Middle frontal gyrus (tissue), 1 donor: ENCODE data around the gene ICE2.

Experiments
- DNase-seq: peaks from one replicate; pipeline ENCODE4 v3.0.0-alpha.2; 2015; ENCODE audit warnings: low spot score; ENCODE audit errors: extremely low spot score

The ICE2 gene

GRCh38 chr15:60390231-60390630 is 88.7 kb downstream of the ICE2 start:
- DNase-seq: no peak

DNA sequence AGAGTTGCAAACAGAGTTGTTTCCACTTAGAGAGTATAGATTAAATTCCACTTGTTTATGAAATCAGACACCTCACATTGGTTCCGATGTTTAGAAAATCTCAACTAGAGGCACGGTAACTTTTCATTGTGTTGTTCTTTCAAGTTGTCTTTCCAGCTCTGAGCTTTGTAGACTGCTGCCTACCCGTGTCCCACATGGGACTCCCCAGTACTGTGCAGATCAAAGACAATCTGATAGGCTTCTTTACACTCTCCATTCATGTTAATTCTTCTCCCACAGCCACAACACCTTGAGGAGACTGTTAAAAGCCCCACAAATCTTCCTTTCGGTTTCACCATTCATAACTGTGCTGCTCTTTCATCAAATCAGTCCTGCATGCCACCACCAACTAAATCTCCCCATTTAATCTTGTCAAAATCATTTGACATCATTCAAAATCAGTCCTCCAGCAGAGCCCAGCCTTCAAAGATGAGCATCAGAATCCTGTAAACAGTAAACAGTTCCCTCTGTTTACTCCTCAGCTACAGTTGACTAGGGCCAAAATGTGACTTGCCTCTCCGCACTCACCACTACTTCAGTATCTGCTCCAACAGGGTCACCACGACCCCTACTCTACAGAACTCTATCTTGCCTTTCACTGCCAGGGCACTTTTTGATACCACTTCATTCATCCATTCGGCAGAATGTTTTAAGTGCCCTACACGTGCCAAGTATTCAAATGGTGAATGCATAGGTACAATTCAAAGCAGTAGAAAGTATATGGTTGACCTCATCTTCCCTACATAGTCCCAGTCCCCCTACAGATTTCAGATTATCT is 89.5 kb downstream of the ICE2 start:
- DNase-seq: no peak

- DNase-seq: no peak
Observed at GRCh38 chr15:60387321-60387720, 91.6 kb downstream of the ICE2 start.

- DNase-seq: no peak
Observed at GRCh38 chr15:60386615-60387014, 92.3 kb downstream of the ICE2 start.

- DNase-seq: no peak
Observed at GRCh38 chr15:60385620-60386552, 93.1 kb downstream of the ICE2 start.

- DNase-seq: no peak
Observed at GRCh38 chr15:60384526-60385126, 94.3 kb downstream of the ICE2 start.

- no peak for DNase-seq
Observed at GRCh38 chr15:60384053-60384452, 94.9 kb downstream of the ICE2 start.

DNA sequence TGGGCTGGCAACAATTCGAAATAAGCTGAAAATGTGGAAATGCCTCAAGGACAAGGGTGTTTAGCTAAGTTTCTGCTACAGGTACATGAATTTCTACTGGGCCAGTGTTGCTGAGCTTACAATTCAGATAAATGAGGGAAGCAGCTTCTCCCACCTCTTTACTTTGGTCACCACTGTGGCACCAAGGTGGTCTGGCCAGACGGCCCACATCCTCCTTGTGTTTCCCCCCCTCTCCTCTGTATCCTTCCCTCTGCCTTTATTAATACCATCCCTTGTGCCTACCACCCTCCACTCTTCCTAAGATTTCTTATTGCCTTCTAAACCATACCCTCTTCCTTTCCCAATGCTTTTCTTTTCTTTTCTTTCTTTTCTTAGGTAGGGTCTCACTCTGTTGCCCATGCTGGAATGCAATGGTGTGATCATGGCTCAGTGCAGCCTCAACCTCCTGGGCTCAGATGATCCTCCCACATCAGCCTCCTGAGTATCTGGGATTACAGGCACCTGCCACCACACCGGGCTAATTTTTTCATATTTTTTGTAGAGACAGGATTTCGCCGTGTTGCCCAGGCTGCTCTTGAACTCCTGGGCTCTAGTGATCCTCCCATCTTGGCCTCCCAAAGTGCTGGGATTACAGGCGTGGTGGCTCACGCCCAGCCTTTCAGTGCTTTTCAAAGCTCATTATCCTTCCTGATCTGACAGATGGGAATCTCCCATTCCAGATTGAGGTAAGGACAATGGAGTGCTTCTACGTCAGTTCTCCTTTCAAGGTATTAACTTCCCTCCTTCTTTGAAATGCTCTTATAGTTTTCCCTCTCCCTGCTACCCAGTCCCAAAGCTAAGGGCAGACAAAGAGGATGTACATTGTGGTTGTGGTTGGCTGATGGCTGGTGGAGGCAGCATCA is 95.9 kb downstream of the ICE2 start:
- no peak for DNase-seq

- DNase-seq: no peak
Observed at GRCh38 chr15:60381148-60381788, 97.7 kb downstream of the ICE2 start.

DNA sequence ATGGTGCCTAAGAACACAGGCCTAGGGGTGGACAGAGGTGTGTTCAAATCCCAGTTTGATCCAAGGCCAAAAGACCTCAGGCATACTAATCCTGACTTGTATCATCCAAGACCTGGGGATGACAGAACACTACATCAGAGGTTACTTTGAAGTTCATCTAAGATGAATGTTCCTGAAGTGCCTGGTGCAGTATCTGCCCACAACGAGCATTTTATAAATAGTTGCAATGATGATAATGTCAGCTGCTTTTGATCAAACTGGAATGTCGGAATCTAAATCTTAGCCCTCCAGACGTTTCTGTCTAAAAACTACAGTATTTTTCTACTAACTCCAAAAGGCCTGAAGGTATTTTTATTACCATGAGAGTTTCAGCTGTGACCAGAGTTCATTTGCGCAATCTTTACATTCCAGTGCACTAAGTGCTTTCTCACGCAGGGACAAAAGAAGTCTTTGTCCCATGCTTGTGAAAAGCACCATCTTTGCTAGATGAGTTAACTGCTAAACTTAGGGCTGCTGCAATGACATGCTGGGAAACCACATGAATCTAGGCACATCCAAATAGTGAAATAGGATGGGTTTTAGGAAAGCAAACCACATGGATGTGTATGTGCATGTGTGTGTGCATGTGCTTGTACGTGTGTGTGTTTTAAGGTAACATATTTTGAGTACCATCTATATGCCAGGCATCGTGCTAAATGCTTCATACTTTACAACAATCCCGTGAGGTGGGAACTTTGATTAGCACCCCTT is 99.2 kb downstream of the ICE2 start:
- DNase-seq: no peak

GRCh38 chr15:60379185-60379524 is 99.8 kb downstream of the ICE2 start:
- no peak for DNase-seq

DNA sequence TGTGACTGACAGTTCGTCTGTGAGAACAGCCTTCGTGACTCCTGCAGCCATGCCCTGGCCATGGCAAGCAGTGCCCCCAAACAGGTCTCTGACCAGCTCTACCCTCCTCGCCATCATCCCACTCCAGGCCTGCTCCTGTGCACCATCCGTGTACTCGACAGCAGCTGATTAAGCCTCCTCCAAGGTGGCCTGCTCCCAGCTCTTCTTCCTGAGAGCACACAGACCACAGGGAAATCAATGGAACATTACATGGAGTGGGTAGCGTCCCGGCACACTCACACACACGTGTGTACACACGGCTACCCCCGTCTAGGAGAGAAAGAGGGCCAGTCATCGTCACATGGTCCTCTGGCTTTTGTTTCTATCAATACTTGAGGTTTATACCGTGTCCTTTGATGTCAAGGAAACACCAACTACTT is 102.3 kb downstream of the ICE2 start:
- DNase-seq: no peak

DNA sequence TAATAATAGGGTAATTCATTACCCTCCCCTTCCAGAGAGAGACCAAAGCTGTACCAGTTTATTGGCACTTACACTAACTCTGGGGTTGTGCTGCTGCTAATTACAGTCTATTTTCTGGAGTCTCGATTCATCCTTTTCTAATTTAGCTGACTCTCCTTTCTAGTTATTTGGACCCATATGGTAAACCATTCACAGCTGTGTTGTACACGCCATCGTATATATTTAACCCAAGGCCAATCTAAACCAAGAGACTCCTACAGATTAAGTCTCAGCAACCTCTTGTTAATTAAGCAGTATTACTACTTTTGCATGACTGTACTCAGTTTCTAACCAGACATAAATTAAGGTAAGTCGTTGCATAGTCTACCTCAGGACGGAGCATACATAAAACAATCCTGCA is 103.6 kb downstream of the ICE2 start:
- DNase-seq: no peak

GRCh38 chr15:60374628-60375081 is 104.3 kb downstream of the ICE2 start:
- DNase-seq: no peak

DNA sequence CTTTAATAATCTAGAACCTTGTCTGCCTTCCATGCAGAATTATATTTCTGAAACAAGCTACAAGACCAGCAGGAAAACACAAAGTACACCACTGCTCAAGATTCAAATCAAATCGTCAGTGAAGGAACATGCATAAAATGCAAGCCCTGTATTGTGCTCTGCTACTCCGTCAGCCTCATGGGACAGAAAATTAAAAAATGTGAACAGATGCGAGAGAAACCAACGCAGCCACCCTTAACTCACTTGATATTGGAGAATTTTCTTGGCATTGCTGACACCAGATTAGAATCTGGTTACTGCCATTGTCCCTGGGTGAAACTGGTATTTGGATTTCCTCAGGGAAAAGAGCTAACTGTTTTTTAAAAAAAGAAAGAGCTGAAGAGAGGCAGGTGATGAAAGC is 104.7 kb downstream of the ICE2 start:
- no peak for DNase-seq

DNA sequence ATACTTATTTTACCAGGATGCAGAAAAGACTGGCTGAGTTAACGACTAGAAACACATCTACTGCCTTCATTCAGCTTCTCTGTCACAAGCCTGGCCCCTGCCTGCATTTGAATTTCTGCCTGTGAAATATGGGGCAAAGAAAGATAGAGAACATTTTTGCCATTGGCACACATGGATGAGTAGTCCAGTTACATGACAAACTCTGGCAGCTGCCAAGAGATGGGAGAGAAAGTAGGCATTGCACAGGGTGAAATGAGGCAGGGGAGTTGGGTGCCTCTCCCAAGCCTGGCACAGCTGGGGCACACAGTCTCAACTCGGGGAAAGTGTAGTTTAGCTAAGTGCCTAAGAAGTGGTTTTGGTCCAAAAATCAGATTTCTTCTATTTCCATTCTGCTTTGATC is 105.2 kb downstream of the ICE2 start:
- no peak for DNase-seq

- DNase-seq: no peak
Observed at GRCh38 chr15:60373327-60373726, 105.6 kb downstream of the ICE2 start.

DNA sequence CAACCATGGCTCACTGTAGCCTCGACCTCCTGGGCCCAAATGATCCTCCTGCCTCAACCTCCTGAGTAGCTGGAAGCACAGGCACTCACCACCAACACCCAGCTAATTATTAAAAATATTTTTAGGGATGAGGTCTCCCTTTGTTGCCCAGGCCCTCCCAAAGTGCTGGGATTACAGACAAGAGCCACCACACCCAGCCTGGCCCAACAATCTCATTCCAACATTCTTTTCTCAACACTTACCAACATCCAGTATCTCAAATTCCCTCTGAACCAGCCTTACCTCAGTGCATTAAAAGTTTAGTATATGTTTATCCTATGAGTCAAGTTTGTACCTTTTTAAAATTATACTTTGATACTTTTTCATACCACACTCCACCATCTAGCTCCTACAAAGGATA is 106.2 kb downstream of the ICE2 start:
- DNase-seq: no peak

GRCh38 chr15:60372227-60372626 is 106.7 kb downstream of the ICE2 start:
- DNase-seq: no peak
